Keratinocyte (primary cell): ENCODE measurements around the gene SRSF8. TPM values are rescaled to one million over a fixed set of nuclear protein-coding genes. Genes with fewer than 3 reads are reported as not detected.
A peak's percentile ranks its signal among the peaks of the same experiment; 100 is the strongest.

Experiments
- DNase-seq: peaks from one replicate; pipeline ENCODE4 v3.0.0-alpha.2; 2011; ENCODE audit warnings: low read depth, missing footprints, low spot score
- FAIRE-seq: peaks from 2 replicates; lab custom pipeline; 2011; peaks lifted over from hg19 to GRCh38; lab: Jason Lieb, UNC
- H2AFZ ChIP-seq: 2 replicates; pipeline ENCODE4 v1.6.0; 2012; ENCODE audit warnings: low read length, control low read depth, inconsistent platforms; ENCODE audit not compliant: control insufficient read depth
- H3K27ac ChIP-seq: 2 replicates; pipeline ENCODE4 v1.5.1; 2011; ENCODE audit warnings: low read length; ENCODE audit not compliant: control insufficient read depth, insufficient read depth
- H3K27me3 ChIP-seq: 3 replicates; pipeline ENCODE4 v1.6.0; 2011; ENCODE audit warnings: low read length; ENCODE audit not compliant: control insufficient read depth, insufficient read depth; ENCODE audit errors: extremely low read depth
- H3K36me3 ChIP-seq, 2 experiments: 2 replicates in 1 of 2; 3 replicates in 1 of 2; pipeline ENCODE4 v1.5.1; 2011; ENCODE audit warnings: low read length in 2 of 2, mild to moderate bottlenecking in 1 of 2; ENCODE audit not compliant: control insufficient read depth in 2 of 2, insufficient read depth in 2 of 2; ENCODE audit errors: extremely low read depth in 1 of 2
- H3K4me1 ChIP-seq: 3 replicates; pipeline ENCODE4 v1.5.1; 2011; ENCODE audit warnings: low read length; ENCODE audit not compliant: control insufficient read depth, insufficient read depth; ENCODE audit errors: extremely low read depth
- H3K4me2 ChIP-seq: 3 replicates; pipeline ENCODE4 v1.6.0; 2011; ENCODE audit warnings: low read depth, low read length; ENCODE audit not compliant: control insufficient read depth, insufficient read depth; ENCODE audit errors: extremely low read depth
- H3K4me3 ChIP-seq, 3 experiments: fragments of 200-600 bp in 1 of 3; sonication (generic) in 1 of 3; 2 replicates in 2 of 3; 3 replicates in 1 of 3; pipeline ENCODE4 v1.5.1; 2011 to 2016; ENCODE audit warnings: low read length in 3 of 3, mild to moderate bottlenecking in 3 of 3, control low read depth in 2 of 3, inconsistent platforms in 1 of 3, low read depth in 1 of 3, mixed read lengths in 1 of 3, mixed run types in 1 of 3, moderate library complexity in 1 of 3; ENCODE audit not compliant: control insufficient read depth in 2 of 3, insufficient read depth in 2 of 3; ENCODE audit errors: extremely low read depth in 1 of 3
- H3K79me2 ChIP-seq: 2 replicates; pipeline ENCODE4 v1.6.0; 2012; ENCODE audit warnings: low read length; ENCODE audit not compliant: control insufficient read depth, insufficient read depth
- H3K9ac ChIP-seq: 3 replicates; pipeline ENCODE4 v1.6.0; 2011; ENCODE audit warnings: low read length; ENCODE audit not compliant: control insufficient read depth, insufficient read depth; ENCODE audit errors: extremely low read depth
- H3K9me1 ChIP-seq: 3 replicates; pipeline ENCODE4 v1.6.0; 2011; ENCODE audit warnings: low read length; ENCODE audit not compliant: control insufficient read depth, insufficient read depth; ENCODE audit errors: extremely low read depth
- H3K9me3 ChIP-seq: 2 replicates; pipeline ENCODE4 v1.5.1; 2012; ENCODE audit warnings: low read depth, low read length; ENCODE audit not compliant: control insufficient read depth
- H4K20me1 ChIP-seq: 3 replicates; pipeline ENCODE4 v1.6.0; 2011; ENCODE audit warnings: low read length; ENCODE audit not compliant: control insufficient read depth, insufficient read depth; ENCODE audit errors: extremely low read depth
- CTCF ChIP-seq, 3 experiments: IDR thresholded peaks in 1 of 3; conservative IDR thresholded peaks in 1 of 3; optimal IDR thresholded peaks in 1 of 3; 2 replicates in 2 of 3; 3 replicates in 1 of 3; pipeline versions ENCODE3 to v1.5.1; 2011; ENCODE audit warnings: low read length in 3 of 3, mild to moderate bottlenecking in 3 of 3, moderate library complexity in 2 of 3, control low read depth in 1 of 3, inconsistent platforms in 1 of 3; ENCODE audit not compliant: insufficient read depth in 2 of 3; ENCODE audit errors: extremely low read depth in 1 of 3
- EZH2 ChIP-seq: IDR thresholded peaks from one replicate; pipeline ENCODE4 v1.6.1; 2012; ENCODE audit warnings: inconsistent platforms, mild to moderate bottlenecking, low read length, moderate library complexity
- dilution Hi-C: fragments of 300-500 bp; cut with MboI; formaldehyde crosslinking; loops from one replicate; pipeline ENCODE4 v1.7.0; 2020; ENCODE audit warnings: low sequenced_read_pairs; ENCODE audit not compliant: extremely low pct_ligation_motif_present
- polyA plus RNA-seq, 5 experiments: library from polyadenylated mRNA; depleted of rRNA in 3 of 5; stranded (reverse) in 3 of 5; stranded (forward) in 1 of 5; unstranded in 1 of 5; fragments of >200 nt; gene quantifications; 1 replicate in 1 of 5; 2 replicates in 3 of 5; 3 replicates in 1 of 5; pipeline versions ENCODE4 v1.2.1 to v1.2.3, GENCODE V29; 2011 to 2012; ENCODE audit warnings: missing spikeins in 2 of 5, low read depth in 1 of 5, low replicate concordance in 1 of 5

The SRSF8 gene
- polyA plus RNA-seq, 1 donor (not counting 4 experiments of a cell fraction or from before 2014, with no cell fraction given) = 47.7 TPM

- no peaks in the 10 kb centered on the region for H3K27me3 ChIP-seq
- H3K27ac ChIP-seq = no peak overlapping the region
- H3K9me3 ChIP-seq = no peaks in the 10 kb centered on the region
- H2AFZ ChIP-seq = no peak overlapping the region
- peaks cover 15% of the 10 kb centered on the region for H3K79me2 ChIP-seq
- no peaks in the 10 kb centered on the region for H3K9me1 ChIP-seq
- H3K4me2 ChIP-seq = no peak overlapping the region
- FAIRE-seq (no peak), DNase-seq (no peak)
- no peak overlapping the region for H3K4me3 ChIP-seq
- H4K20me1 ChIP-seq = no peaks in the 10 kb centered on the region
- dilution Hi-C loops = no loop called here
- H3K4me1 ChIP-seq = peaks cover 23% of the 10 kb centered on the region
- no peak for TF ChIP-seq EZH2
- TF ChIP-seq CTCF (optimal IDR thresholded peaks at IDR 0.05 in 1 of 3, IDR thresholded peaks at IDR 0.05 in 1 of 3, conservative IDR thresholded peaks at IDR 0.05 in 1 of 3; ENCODE audit: extremely low read depth in 1 of 3, insufficient read depth in 2 of 3, low read length in 3 of 3) = no peak
- H3K9ac ChIP-seq = no peak overlapping the region
- H3K36me3 ChIP-seq = peaks cover 0 to 1% of the 10 kb centered on the region in 2 experiments
Measured at GRCh38 chr11:95093548-95093947, 26.8 kb downstream of the SRSF8 start.

- Histone ChIP-seq H3K36me3 (peaks cover 0 to 1% of the 10 kb centered on the region in 2 experiments), H3K9me3 (no peaks in the 10 kb centered on the region), H3K9ac (no peak overlapping the region), H3K4me3 (no peak overlapping the region), H3K27me3 (no peaks in the 10 kb centered on the region), H3K4me2 (peak overlapping the region; percentile 14), H2AFZ (no peak overlapping the region), H4K20me1 (no peaks in the 10 kb centered on the region), H3K79me2 (peaks cover 11% of the 10 kb centered on the region), H3K27ac (no peak overlapping the region), H3K4me1 (peaks cover 11% of the 10 kb centered on the region), H3K9me1 (no peaks in the 10 kb centered on the region)
- no peak for FAIRE-seq
- no peak for DNase-seq
- TF ChIP-seq EZH2 (no peak), CTCF (optimal IDR thresholded peaks at IDR 0.05 in 1 of 3, IDR thresholded peaks at IDR 0.05 in 1 of 3, conservative IDR thresholded peaks at IDR 0.05 in 1 of 3; ENCODE audit: extremely low read depth in 1 of 3, insufficient read depth in 2 of 3, low read length in 3 of 3) (no peak)
- dilution Hi-C loops = no loop called here
Measured at GRCh38 chr11:95095858-95096587, 29.3 kb downstream of the SRSF8 start.
